Measurements from ENCODE around the gene HSPG2.

HSPG2 gene

DNA sequence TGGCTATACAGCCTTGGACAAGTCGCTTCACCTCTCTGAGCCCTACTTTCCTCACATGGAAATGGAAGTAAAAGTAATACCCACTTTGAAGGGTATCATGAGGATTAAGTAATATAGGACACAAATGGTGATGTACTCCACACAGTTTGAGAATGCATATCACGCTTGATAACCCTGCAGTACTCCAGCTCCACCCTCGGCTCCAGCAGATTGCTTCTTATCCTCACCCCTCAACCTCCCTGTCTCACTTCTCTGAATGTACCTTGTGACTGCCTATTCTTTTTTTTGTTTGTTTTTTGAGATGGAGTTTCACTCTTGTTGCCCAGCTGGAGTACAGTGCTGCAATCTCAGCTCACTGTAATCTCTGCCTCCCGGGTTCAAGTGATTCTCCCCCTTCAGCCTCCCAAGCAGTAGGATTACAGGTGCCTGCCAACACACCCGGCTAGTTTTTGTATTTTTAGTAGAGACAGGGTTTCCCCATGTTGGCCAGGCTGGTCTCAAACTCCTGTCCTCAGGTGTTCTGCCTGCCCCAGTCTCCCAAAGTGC lies 69.6 kb downstream of the HSPG2 start:
- in situ Hi-C loops (cut with MboI; ENCODE audit: low sequenced_read_pairs): no loop called here

DNA sequence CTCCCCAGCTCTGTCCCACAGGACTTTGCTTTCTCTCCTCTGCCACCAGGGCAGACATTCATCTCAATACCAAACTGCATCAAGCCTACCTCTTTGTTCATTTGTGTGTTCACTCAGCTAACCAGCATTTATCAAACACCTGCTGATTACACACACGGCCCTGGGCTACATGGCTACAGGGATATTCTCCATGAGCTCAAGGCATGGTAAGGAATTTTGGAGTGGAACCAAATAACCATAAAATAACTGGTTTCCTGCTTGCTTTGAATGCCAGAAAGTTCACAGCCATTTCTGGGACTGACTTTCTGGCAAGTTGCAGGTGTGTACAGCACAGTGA lies 70.4 kb downstream of the HSPG2 start:
- in situ Hi-C loops (cut with MboI; ENCODE audit: low sequenced_read_pairs): no loop called here

DNA sequence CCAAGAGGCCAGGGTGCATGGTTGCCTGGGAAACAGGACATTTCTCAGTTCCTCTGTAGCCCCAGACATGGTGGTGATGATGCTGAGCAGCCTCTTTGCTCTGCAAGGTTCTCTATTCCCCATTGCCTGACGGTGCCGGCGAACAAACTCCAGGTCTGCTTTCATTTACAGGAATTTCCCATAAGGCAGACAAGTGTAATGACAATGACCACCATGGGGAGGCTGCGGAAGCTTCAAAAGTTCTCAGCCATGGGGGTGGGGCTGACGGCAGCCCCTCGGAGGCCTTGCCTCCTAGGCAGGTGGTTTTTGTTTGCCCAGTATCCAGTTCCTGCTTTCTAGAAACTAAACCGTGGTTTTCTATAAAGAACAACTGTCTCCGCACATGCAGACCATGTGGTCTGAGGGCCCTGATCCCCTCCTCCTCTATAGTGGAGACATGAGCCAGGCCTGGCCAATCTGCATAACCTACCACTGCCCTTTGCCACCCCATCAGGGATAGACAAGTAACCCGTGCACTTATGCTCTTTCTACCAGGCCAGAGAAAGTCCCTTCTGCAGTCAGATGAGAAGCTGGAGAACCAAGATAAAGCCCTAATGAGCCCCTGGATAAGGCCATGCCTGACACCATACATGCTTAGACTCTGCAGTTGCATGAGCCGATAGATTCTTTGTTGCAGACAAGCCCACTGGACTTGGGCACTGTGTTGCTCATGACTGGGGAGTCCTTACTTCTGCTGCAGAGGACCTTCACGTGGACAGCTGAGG lies 71.0 kb downstream of the HSPG2 start:
- in situ Hi-C loops (cut with MboI; ENCODE audit: low sequenced_read_pairs): no loop called here

DNA sequence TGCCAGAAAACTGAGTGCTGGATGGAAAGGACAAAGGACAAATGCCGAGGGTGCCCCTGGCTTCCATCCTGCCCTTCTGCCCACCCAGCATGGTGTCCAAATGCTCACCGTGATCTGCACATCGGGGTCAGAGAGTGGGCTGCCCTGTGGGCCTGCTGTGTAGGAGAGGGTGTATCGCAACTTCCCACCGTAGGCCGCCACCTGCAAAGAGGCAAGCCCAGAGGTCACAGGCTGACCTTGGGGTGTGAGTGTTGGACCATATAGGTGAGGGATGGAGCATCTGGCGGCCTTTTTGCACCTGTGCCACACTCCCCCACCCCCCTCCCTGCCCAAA lies 71.5 kb downstream of the HSPG2 start:
- in situ Hi-C loops (cut with MboI; ENCODE audit: low sequenced_read_pairs): no loop called here

DNA sequence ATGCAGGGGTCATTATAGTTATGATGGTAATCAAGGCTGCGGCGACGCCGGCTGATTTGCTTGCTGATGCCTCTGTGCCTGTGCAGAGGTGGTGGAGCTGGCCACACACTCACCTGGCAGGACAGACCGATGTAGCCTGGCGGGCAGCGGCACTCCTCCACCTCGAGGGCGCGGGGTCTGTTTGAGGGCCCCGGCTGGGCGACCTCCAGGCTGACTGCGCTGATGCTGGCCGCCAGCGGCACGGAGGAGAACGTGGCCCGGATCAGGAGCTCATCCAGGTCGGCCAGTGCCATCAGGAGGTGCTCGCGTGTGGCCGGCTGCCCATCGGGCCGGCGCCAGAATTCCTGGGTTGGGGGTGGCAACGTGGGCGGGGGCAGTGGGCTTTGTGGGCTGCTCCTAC lies 72.4 kb downstream of the HSPG2 start:
- in situ Hi-C loops (cut with MboI; ENCODE audit: low sequenced_read_pairs): no loop called here

DNA sequence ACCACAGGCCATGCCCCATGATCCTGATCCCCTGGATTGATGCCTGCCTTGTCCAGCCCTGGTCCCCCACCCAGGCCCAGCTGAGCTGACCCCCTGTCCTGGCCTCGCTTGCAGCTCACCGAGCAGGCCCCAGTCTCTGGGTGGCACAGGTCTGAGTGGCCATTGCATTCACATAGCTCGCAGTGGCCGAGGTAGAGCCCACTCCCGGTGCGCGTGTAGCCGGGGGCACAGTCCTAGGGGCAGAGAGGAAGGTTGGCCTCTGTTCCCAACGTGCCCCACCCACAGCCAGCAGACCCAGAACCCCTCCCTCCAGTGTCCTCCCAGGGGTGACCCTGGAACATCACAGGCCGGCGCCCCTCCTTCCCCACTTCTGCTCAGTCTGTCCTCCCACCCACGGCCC lies 73.1 kb downstream of the HSPG2 start:
- in situ Hi-C loops (cut with MboI; ENCODE audit: low sequenced_read_pairs): no loop called here

DNA sequence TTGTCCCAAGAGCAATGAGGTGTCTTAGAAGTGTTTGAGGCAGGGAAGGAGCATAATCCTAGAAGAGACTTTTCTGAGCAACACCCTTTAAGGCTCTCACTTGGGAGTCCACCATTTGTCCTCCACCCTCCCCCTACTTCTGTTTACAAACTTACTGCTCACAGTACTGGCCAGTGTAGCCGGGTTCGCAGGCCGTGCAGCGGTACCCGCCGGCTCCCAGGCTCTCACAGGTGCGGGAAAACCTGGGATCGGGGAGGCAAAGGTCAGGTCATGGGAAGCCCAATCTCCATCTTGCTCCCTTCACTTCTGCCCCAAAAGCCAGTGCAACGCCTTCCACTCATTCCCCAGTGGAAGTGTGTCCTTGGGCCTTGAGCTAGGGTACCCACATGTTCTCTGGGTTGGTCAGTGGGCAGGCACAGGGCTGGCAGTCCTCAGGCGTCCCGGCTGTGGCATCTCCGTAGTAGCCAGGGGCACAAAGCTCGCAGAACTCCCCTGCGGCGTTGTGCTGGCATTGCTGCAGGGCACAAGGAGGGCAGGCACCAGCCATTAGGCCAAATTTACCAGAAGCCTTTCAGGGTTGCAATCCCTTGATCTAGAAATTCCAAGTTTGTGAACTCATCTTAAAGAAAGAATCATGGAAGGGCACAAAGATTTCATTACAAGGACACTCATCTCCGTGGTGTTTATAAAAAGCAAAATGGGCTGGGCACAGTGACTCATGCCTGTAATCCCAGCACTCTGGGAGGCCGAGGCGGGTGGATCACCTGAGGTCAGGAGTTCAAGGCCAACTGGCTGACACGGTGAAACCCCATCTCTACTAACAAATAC lies 75.3 kb downstream of the HSPG2 start:
- in situ Hi-C loops (cut with MboI; ENCODE audit: low sequenced_read_pairs): no loop called here

DNA sequence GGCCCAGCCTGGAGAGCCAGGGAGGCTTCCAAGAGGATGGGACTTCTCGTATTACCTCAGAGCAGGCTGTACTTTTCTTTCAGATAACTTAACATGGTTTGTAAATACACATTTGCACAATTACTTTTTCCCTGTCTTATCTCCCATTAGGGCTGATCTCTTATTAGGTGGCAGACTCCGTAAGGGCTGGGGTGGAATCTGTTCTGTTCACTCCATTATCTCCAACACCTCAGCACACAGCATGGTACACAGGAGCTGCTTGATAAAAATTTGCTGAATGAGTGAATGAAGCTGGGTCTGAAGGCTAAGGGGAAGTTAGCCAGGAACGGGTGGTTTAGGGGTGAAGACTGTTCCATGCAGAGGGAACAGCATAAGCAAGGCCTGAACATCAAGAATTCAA lies 76.1 kb downstream of the HSPG2 start:
- in situ Hi-C loops (cut with MboI; ENCODE audit: low sequenced_read_pairs): no loop called here

DNA sequence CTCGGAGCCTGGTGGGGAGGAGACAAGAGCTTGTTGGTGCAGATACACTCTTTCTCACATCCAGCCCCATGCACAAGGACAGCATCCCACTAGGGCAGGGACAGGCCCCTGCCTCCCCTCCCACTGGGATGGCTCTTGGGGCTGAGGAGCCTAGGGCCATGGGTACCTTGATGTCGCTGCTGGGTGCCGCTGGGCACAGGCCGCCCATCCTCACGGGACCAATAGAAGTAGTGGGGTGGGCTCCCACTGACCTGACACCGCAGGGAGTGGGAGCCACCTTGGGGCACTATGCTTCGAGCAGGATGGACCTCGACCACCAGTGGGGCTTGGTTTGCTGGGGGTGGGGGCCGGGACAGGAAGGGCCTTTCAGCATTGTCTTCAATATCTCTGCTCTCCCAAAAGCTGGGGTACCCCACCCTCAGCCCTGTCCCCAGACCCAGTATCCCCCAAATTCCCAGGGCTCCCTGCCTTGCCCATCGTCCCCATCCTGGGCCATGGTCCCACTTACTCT lies 77.4 kb downstream of the HSPG2 start:
- in situ Hi-C loops (cut with MboI; ENCODE audit: low sequenced_read_pairs): no loop called here

DNA sequence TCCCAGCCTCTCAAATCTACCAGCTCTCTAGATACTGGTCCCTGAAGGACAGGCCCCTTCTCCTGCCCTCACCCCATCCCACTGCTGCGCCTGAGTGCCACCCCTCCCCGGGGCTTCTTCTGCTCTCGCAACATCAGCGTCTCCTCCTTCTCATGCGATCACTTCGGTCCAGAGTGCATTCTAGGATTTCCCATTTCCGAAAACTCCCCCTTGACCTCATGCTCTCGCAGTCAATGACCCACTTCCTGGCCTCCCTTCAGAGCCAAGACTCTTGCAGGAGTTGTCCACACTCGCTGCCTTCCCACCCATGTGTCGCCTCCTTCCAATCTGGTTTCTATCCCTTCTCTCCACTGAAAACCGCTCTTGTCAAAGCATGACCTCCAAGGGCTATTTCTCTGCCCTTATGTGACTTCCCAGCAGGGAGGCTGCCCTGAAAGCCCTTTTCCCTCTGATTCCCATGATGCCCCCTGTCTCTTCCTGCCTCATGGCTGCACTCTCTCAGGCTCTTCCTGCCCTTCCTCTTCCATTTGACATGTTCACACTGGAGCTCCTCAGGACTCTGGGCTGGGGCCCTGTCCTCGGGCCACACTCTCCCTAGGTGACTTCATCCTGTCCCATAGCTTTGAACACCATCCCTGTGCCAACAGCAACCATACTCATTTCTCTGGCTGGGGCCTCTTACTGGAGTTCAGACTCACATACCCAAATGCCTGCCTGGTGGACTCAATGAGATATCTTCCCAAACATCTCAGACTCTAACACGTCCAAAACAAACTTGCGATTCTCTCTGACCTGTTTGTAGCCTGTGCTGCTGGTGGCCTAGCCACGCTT lies 79.1 kb downstream of the HSPG2 start:
- in situ Hi-C loops (cut with MboI; ENCODE audit: low sequenced_read_pairs): no loop called here

DNA sequence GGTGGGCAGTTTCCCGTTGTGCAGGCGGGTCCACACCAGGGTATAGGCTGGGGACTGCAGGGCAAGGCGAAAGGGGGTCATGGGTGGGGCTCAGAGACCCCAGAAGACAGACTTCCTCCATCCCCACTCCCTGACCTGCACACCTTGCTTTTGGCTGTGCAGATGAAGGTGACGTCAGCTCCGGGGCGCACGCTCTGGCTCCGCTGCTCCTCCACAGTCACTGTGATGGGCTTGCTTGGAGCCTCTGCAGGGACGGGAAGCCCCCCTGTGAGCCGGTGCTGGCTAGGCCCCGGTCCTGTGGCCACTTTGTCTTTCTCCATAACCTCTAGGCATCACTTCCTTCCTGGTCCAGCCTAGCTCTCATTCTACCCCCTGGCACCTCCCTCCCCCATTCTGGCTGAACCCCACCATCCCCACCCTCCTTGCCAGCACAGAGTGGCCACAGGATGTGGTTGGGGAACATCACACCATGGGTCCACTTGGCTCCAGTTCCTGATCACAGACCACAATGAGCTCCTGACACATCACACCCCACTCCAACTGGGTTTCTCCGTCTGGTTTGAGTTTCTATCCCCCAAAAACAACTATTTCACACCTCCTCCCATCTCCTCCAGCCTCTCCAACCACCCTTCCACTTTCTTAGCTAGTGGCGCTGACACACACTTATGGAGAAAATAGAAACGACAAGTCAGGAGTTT lies 79.8 kb downstream of the HSPG2 start:
- in situ Hi-C loops (cut with MboI; ENCODE audit: low sequenced_read_pairs): no loop called here

DNA sequence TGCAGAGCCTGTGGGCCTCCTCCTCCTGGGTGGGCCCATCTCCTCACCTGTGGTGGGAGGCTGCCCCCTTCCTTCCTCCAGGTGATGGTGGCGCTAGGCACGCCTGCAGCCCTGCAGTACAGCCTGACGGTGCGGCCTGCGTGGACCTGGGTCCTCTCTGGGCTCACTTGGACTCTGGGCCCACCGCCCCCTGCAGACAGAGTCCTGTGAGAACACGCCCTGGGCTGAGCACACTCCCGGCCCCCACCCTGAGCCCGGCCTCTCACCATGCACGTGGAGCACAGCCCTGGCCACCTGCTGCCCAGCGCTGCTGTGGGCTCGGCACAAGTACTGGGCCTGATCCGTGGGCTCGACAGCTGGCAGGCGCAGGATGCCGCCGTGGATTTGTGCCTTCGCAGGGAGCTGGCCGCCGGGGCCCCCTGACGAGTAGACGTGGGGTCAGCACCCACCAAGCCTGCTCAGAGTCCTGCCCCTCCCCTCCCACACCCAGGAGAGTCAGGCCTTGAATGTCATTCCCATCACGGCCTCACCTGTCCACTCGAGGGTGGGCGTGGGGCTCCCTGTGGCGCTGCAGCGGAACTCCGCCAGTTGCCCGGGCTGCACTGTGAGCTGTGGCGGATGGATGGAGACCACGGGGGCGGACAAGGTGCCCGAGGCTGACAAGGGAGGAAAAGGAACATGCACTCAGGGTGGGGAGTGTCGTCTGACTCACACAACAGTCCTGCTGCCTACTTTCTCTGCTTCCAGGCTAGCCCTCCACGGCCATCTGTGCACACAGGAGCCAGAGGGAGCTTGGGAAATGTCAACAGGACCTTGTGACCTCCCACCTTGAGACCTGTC lies 81.6 kb downstream of the HSPG2 start:
- in situ Hi-C loops (cut with MboI; ENCODE audit: low sequenced_read_pairs): no loop called here

DNA sequence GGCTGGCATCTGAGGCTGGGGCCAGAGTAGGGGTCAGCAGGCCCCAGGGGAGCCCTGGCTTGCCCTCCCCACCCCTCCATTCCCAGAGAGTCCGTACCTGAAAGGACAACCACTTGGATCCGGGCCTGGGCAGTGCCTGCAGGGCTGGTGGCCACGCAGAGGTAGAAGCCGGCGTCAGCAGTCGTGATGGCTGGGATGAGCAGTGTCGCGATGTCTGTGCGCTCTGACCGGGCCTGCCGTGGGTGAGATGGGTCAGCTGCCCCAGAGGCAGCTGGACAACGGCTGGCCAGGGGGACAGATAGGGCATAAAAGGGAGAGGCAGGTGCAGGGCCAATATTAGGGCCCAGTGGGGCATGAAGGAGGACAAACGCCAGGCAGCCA lies 82.4 kb downstream of the HSPG2 start:
- in situ Hi-C loops (cut with MboI; ENCODE audit: low sequenced_read_pairs): no loop called here

DNA sequence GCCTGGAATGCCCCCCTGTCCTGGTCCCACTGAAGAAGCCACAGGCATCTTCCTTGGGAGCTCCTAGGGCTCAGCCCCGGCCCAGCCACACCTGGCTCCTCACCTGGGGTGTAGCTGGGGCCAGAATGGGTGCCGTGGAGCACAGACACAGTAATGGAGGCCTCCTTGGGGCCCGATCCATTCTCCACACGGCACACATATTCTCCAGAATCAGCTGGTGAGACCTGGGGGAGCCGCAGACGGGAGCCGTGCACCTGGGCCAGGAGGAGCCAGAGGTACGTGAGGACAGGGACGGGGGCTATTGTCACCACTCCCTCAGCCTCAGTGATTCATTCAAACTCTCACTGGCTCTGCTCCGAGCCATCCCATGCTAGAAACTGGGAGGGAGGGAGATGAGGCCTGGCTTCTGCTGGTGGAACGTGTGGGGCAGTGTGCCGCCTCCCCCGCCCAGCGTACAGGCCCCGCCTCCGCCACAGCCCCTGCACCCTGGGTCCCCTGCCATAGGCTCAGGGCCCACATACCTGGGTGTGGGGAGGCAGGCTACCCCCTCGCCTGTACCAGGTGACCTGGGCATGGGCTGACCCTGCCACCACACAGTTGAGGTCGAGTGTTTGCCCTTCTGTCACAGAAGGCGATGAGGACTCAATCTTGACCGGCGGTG lies 82.9 kb downstream of the HSPG2 start:
- in situ Hi-C loops (cut with MboI; ENCODE audit: low sequenced_read_pairs): no loop called here

DNA sequence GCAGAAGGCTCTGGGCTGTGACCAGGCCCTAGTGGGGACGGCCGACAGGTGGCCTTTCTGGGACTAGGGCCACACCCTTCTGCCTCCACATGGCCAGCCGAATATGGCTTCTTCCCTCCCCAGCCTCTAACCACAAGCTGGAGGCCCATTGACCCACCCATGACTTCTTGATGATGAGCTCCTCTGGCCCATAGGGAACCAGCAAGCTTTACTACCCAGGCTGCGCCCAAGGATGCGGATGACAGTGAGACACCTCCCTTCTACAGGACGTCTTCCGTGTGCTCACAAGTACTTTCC lies 84.0 kb downstream of the HSPG2 start:
- in situ Hi-C loops (cut with MboI; ENCODE audit: low sequenced_read_pairs): no loop called here

DNA sequence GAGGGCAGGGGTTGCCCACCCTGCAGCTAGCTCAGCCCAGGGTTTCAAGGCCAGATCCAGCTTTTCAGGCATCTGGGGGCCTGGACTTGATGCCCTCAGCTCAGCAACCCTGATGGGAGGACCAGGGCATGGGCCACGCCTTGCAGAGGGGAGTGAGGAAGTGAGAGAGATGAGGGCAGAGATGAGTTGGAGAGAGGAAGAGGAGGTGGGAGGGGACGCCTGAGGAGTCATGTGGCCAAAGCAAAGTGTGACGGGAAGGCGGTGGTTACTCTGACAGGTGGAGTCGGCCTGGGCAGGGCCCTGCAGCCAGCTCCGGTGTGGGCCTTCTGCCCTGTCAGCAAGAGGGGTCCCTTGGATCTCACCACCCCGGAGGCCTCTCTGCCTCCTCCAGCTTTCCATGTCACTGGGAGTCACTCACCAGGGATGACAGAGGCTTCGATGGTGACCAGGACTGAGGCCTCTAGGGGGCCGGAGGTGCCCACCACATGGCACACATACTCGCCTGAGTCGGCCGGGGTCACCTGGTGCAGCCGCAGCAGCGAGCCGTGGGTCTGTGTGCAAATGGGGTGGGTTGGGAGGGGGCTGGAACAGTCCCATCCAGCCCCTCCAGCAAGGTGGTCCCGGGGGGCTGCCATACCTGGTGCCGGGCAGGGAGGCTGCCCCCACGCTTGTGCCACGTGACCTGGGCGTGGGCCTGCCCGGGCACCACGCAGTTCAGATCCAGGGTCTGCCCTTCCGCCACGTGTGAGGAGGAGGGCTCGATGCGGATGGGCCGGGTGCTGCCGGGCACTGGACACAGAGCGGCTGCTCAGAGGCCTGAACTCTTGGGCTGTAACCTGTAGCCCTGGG lies 84.6 kb downstream of the HSPG2 start:
- in situ Hi-C loops (cut with MboI; ENCODE audit: low sequenced_read_pairs): no loop called here

DNA sequence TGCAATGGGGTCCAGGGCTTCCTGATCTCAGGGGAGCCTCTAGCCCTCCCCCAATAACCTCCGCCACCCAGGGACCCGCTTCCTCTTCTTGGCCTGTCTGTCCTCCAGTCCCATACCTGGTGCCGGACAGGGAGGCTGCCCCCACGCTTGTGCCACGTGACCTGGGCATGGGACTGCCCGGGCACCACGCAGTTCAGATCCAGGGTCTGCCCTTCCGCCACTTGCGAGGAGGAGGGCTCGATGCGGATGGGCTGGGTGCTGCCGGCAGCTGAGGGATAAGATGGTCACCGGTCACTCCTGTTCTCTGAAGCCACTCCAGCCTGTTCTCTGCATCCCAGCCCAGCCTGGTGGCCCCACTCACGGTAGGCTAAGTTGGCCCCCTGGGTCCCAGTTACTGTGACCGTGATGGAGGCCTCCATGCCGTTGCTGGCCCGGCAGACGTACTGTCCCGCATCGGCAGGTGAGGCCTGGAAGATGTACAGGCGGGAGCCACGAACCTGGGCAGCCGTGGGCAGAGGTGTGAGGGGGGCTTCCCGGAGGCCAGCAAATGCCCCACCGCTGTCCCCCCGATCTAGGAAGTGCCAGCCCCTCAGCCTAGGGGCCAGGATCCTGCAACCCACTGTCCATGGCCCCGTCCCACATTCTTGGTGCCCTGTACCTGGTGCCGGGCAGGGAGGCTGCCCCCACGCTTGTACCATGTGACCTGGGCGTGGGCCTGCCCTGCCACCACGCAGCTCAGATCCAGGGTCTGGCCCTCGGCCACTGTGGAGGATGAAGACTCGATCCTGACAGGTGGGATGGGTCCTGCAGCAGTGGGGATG lies 85.5 kb downstream of the HSPG2 start:
- in situ Hi-C loops (cut with MboI; ENCODE audit: low sequenced_read_pairs): no loop called here

All from HL-60/S4 (cell line).